Smooth muscle cell of trachea (primary cell): Measurements from ENCODE around the gene ADH7. TPM values are rescaled to one million over a fixed set of nuclear protein-coding genes. Genes with fewer than 3 reads are reported as not detected.

Experiments
- total RNA-seq: library from RNA; depleted of rRNA; stranded (reverse); fragments of >200 nt; gene quantifications from 2 replicates; pipeline ENCODE4 v1.2.1, GENCODE V29; 2014

Gene ADH7
- total RNA-seq: 0.83 and 2.0 TPM in 2 replicates

GRCh38 chr4:99435154-99435553, at the start of gene ADH7:
ADH7 (minus strand) TSS chr4:99435342; CDS start chr4:99435233, 109 bp downstream.

Other genes starting within 250 kb of the ADH7 start
- 0.33 TPM in 1 of 2 replicates, not detected in the other for gene ADH6, start 216.1 kb downstream of the ADH7 start, total RNA-seq
- gene ADH1A, start 144.4 kb downstream of the ADH7 start, total RNA-seq: not detected in 2 replicates
- 281 and 965 TPM in 2 replicates for gene ADH1B, start 113.9 kb downstream of the ADH7 start, total RNA-seq
- gene ADH1C, start 82.6 kb downstream of the ADH7 start, total RNA-seq: 2.3 and 5.5 TPM in 2 replicates
- not detected in 2 replicates for gene C4orf17, start 75.7 kb upstream of the ADH7 start, total RNA-seq
- gene TRMT10A, start 128.7 kb upstream of the ADH7 start, total RNA-seq: 5.5 and 14.3 TPM in 2 replicates
- gene MTTP, start 139.5 kb upstream of the ADH7 start, total RNA-seq: 0.15 and 0.50 TPM in 2 replicates
- under 0.01 TPM in 1 of 2 replicates, not detected in the other for gene C4orf54, start 222.5 kb upstream of the ADH7 start, total RNA-seq